SIG-M5 treated with dmso at 0.1 percent for 504 hours (cell line): ENCODE data around the gene PIGR.

ENCODE experiments used
- DNase-seq: peaks from one replicate; lab custom pipeline; 2025; ENCODE audit not compliant: unreplicated experiment; lab: John Stamatoyannopoulos, UW

PIGR gene

DNA sequence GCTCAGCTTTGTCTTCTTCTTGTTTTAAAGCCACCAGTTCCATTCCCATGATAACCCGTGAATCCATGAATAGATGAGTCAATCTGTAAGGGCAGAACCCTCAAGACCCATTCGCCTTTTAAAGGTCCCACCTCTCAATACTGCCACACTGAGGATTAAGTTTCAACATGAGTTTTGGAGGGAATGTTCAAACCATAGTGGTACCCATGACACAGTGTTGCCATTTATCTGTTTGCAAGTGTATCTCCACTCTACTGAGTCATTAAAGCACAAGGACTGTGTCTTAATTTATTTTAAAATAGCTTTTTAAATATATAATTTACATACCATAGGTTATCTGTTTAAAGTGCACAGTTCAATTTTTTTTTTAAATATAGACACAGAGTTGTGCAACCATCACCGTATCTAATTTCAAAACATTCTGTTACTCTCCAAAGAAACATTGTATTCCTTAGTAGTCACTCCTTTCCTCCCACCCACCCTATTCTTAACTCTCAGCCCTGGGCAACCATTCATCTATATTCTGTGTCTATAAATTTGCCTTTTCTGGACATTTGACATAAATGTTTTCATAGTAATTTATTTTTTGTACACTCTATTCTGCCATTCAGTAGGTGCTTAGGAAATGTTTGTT lies 53.8 kb downstream of the PIGR start:
- DNase-seq: peak; percentile 33

GRCh38 chr1:206891412-206891811 lies 54.9 kb downstream of the PIGR start:
- DNase-seq: no peak

DNA sequence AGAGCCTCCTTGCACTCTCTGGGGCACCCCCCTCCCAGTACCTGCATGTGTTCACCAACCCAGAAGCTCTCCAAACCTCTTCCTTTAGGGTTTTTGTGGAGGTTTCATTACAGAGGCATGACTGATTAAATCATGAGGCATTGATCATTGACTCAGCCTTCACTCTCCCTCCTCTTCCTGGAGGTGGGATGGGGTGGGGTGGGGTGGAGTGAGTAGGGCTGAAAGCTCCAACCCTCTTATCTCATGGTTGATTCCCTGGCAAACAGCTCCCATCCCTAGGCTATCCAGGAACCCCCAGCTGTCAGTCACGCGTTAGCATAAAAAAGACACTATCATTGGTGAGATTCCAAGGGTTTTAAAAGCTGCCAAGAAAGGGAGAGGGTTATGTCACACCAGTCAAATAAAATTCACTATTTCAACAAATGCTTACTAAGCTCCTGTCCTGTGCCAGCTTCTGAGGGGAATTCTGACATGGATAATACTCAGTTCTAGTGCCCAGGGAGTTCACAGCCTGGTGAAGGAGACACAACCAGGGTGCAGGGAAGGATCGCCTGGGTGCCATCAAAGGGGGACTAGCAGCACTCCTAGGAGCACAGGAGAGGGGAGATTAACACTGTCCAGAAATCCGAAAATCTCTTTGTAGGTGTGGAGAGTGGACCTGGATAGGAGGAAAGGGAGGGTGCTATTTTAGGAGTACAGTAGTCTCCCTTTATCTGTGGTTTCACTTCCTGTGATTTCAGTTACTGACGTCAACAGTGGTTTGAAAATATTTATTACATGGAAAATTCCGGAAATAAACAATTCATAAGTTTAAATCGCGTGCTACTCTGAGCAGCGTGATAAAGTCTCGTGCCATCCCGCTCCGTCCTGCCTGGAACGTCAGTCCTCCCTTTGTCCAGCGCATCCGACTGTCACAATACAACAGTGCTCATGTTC lies 55.9 kb downstream of the PIGR start:
- peak; percentile 57 for DNase-seq

GRCh38 chr1:206887701-206888100 lies 58.6 kb downstream of the PIGR start:
- DNase-seq: no peak

DNA sequence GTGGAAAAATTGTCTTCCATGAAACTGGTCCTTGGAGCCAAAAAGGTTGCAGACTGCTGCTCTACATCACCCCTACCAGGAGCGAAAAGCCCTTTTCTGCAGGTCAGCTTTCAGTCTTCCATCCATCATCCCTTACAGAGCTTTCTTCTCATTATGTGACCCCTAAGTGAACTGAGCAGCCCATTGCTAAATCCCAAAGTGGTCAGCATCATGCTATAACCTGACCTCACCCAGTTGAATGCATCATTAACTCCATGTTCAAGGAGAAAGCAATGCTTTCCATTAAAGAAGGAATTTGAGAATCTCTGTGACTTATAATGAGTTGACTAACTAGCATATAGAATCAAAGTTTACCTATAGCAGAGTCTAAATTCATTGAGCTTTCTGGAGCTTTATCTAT lies 59.4 kb downstream of the PIGR start:
- DNase-seq: no peak

DNA sequence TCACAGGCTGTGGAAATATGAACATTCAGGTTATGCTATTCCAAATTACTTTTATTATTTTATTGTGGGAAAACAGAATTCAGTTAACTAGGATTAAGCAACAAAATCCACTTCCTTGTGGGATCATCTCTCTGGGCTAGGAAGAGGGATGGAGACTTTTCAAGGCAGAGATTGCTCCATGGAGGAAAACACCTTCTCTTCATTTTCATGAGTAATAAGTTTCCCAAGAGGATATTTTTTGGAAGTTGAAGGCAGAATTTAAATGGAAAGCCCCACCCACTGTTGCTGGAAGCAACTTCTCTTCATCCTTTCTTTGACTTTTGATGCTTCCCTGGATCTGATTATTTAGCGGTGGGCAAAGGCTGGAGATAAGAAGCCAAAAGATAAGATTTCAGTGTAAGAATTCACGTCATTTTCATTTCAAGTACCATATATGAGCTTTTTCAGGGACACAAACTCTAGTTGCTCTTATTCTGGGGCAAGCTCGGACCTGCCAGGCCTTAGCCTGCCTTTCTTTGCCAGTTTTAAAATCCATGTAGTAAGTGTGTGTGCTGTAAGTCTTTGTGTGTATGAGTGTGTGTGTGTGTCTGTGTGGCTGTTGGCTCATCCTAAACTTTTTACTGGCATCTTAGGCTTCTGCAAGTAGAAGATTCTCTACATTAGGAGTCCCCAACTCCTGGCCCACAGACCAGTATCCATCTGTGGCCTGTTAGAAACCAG lies 60.8 kb downstream of the PIGR start:
- no peak for DNase-seq

GRCh38 chr1:206883876-206884275 lies 62.4 kb downstream of the PIGR start:
- no peak for DNase-seq

- no peak for DNase-seq
These were observed 63.1 kb downstream of the PIGR start for GRCh38 chr1:206883160-206883559.

DNA sequence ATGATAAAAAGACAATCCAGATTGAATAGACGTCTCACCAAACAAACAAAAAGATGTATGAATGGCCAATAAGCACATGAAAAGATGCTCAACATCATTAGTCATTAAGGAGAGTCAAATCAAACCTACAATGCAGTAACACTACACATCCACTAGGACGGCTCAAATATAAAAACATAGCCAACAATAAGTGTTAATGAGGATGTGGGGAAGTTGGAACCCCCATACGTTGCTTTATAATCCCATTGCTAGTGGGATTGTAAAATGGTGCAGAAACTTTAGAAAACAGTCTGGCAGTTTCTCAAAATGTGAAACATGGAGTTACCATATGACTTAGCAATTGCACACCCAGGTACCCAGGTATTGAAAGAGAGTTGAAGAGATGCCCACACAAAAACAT lies 63.7 kb downstream of the PIGR start:
- peak; percentile 32 for DNase-seq

DNA sequence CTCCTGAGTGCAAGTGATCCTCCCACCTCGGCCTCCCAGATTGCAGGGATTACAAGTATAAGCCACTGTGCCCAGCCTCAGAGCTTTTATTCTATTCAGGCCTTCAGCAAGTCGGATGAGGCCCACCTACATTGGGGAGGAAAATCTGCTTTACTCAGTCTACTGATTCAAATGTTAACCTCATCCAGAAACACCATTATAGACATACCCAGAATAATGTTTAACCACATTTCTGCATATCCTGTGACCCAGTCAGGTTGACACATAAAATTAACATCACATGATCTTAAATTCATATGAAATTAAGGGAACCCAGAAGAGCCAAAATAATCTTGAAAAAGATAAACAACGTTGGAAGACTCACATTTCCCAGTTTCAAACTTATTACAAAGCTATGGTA lies 66.0 kb downstream of the PIGR start:
- DNase-seq: no peak
